OCI-LY7 (cell line): Measurements from ENCODE around the gene CCDC70. TPM values are rescaled to one million over a fixed set of nuclear protein-coding genes. Genes with fewer than 3 reads are reported as not detected.

ENCODE experiments used
- BruUV-seq: library from RNA; stranded (reverse); fragments of 400-500 nt; replicated peaks from 2 replicates; lab custom pipeline; 2021; lab: Mats Ljungman, UMichigan
- CTCF ChIA-PET: fragments of 300-600 bp; sonication (Branson Sonifier 250); formaldehyde crosslinking; loops from one replicate; lab custom pipeline; 2022; ENCODE audit warnings: antibody characterized with exemption; ENCODE audit not compliant: unreplicated experiment; lab: Charles Lee
- POLR2A ChIA-PET: fragments of 300-600 bp; sonication (Branson Sonifier 250); formaldehyde crosslinking; loops from one replicate; lab custom pipeline; 2022; ENCODE audit warnings: antibody characterized with exemption; lab: Charles Lee
- DNase-seq: peaks from one replicate; pipeline ENCODE4 v3.0.0-alpha.2; 2015; ENCODE audit warnings: low spot score
- H2AFZ ChIP-seq: fragments of 200-600 bp; sonication (generic), shearing (Covaris generic); 2 replicates; pipeline ENCODE4 v1.6.1; 2014; ENCODE audit warnings: mild to moderate bottlenecking, antibody characterized with exemption, low read length, moderate library complexity
- H3K27ac ChIP-seq: fragments of 200-600 bp; sonication (generic); 2 replicates; pipeline ENCODE4 v1.5.1; 2014; ENCODE audit warnings: mixed run types, low read depth, mild to moderate bottlenecking, moderate library complexity, low read length, inconsistent platforms; ENCODE audit not compliant: poor library complexity, severe bottlenecking
- H3K36me3 ChIP-seq: fragments of 200-600 bp; sonication (generic); 2 replicates; pipeline ENCODE4 v1.6.1; 2014; ENCODE audit warnings: mild to moderate bottlenecking, antibody characterized with exemption, low read length, moderate library complexity, mixed read lengths; ENCODE audit not compliant: insufficient read depth
- H3K4me1 ChIP-seq: fragments of 200-600 bp; sonication (generic); 2 replicates; pipeline ENCODE4 v1.5.1; 2014; ENCODE audit warnings: mild to moderate bottlenecking, low read length; ENCODE audit not compliant: insufficient read depth, poor library complexity, severe bottlenecking
- H3K4me2 ChIP-seq: fragments of 200-600 bp; sonication (generic); 2 replicates; pipeline ENCODE4 v1.6.1; 2014; ENCODE audit warnings: mild to moderate bottlenecking, low read length
- H3K4me3 ChIP-seq: fragments of 200-600 bp; sonication (generic); 2 replicates; pipeline ENCODE4 v1.5.1; 2014; ENCODE audit warnings: mild to moderate bottlenecking, low read depth, low read length; ENCODE audit not compliant: poor library complexity, severe bottlenecking
- H3K79me2 ChIP-seq: fragments of 200-600 bp; sonication (generic); 2 replicates; pipeline ENCODE4 v1.6.1; 2016; ENCODE audit warnings: low read depth, mild to moderate bottlenecking, low read length, moderate library complexity, mixed read lengths; ENCODE audit not compliant: insufficient read depth
- H3K9me2 ChIP-seq: fragments of 200-600 bp; sonication (generic); 2 replicates; pipeline ENCODE4 v1.6.1; 2016; ENCODE audit warnings: mild to moderate bottlenecking, low read length, mixed read lengths; ENCODE audit not compliant: insufficient read depth
- H3K9me3 ChIP-seq: fragments of 200-600 bp; sonication (generic); 2 replicates; pipeline ENCODE4 v1.6.1; 2014; ENCODE audit warnings: mild to moderate bottlenecking, mixed run types, low read length, mixed read lengths
- H4K20me1 ChIP-seq: fragments of 200-600 bp; sonication (generic); 2 replicates; pipeline ENCODE4 v1.6.1; 2014; ENCODE audit warnings: mild to moderate bottlenecking, antibody characterized with exemption, low read length, moderate library complexity, mixed read lengths; ENCODE audit not compliant: insufficient read depth
- EZH2phosphoT487 ChIP-seq: fragments of 200-600 bp; sonication (generic); IDR thresholded peaks from 2 replicates; pipeline ENCODE4 v1.6.1; 2018; ENCODE audit warnings: low read depth, borderline replicate concordance, mild to moderate bottlenecking, mixed run types, antibody characterized with exemption, low read length, moderate library complexity, mixed read lengths
- intact Hi-C: fragments of 100-400 bp; cut with micrococcal nuclease; formaldehyde crosslinking; loops from one replicate; pipeline ENCODE4 v1.10.0; 2022; ENCODE audit not compliant: unreplicated experiment
- total RNA-seq, 2 experiments: library from RNA; depleted of rRNA in 1 of 2; stranded (reverse); fragments of >200 nt in 1 of 2; shearing (Covaris generic) in 1 of 2; gene quantifications; 2 replicates each; pipeline ENCODE4 v1.2.3, GENCODE V29; 2014 to 2022
- TF ChIP-seq, protein P1 (sequence below): fragments of 200-600 bp; sonication (generic); conservative IDR thresholded peaks from 2 replicates; pipeline ENCODE4 v1.5.1; 2014; ENCODE audit warnings: mild to moderate bottlenecking, antibody characterized with exemption, low read length, moderate library complexity, mixed read lengths

Gene CCDC70
- total RNA-seq, 2 experiments from 2014 or later: not detected

GRCh38 chr13:51848674-51849073 lies 13.1 kb upstream of the CCDC70 start:
- Histone ChIP-seq H2AFZ (0 out of 2 replicates have a peak overlapping the region, but pooled peaks have one; percentile 6), H3K79me2 (no peaks in the 10 kb centered on the region), H3K4me2 (no peak overlapping the region), H4K20me1 (no peaks in the 10 kb centered on the region), H3K36me3 (no peaks in the 10 kb centered on the region), H3K4me1 (peaks cover 3% of the 10 kb centered on the region), H3K9me2 (no peaks in the 10 kb centered on the region), H3K27ac (no peak overlapping the region), H3K9me3 (no peaks in the 10 kb centered on the region), H3K4me3 (no peak overlapping the region)
- intact Hi-C loops: loop anchor here (1.0 kb wide), 1 partner anchor 33 kb away; no protein-coding TSS in a partner anchor
- BruUV-seq: no TSS peak
- DNase-seq: no peak
- TF ChIP-seq, protein P1, sequence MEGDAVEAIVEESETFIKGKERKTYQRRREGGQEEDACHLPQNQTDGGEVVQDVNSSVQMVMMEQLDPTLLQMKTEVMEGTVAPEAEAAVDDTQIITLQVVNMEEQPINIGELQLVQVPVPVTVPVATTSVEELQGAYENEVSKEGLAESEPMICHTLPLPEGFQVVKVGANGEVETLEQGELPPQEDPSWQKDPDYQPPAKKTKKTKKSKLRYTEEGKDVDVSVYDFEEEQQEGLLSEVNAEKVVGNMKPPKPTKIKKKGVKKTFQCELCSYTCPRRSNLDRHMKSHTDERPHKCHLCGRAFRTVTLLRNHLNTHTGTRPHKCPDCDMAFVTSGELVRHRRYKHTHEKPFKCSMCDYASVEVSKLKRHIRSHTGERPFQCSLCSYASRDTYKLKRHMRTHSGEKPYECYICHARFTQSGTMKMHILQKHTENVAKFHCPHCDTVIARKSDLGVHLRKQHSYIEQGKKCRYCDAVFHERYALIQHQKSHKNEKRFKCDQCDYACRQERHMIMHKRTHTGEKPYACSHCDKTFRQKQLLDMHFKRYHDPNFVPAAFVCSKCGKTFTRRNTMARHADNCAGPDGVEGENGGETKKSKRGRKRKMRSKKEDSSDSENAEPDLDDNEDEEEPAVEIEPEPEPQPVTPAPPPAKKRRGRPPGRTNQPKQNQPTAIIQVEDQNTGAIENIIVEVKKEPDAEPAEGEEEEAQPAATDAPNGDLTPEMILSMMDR: no peak
- no peak for TF ChIP-seq EZH2phosphoT487
- POLR2A ChIA-PET: interaction anchor here (0.6 to 2.0 kb wide), 2 partner anchors 33 to 235 kb away, joined by 3 to 4 read pairs; no protein-coding TSS in a partner anchor
- CTCF ChIA-PET: interaction anchor here (1.0 kb wide), 1 partner anchor 23 kb away, joined by 3 read pairs; no protein-coding TSS in a partner anchor

DNA sequence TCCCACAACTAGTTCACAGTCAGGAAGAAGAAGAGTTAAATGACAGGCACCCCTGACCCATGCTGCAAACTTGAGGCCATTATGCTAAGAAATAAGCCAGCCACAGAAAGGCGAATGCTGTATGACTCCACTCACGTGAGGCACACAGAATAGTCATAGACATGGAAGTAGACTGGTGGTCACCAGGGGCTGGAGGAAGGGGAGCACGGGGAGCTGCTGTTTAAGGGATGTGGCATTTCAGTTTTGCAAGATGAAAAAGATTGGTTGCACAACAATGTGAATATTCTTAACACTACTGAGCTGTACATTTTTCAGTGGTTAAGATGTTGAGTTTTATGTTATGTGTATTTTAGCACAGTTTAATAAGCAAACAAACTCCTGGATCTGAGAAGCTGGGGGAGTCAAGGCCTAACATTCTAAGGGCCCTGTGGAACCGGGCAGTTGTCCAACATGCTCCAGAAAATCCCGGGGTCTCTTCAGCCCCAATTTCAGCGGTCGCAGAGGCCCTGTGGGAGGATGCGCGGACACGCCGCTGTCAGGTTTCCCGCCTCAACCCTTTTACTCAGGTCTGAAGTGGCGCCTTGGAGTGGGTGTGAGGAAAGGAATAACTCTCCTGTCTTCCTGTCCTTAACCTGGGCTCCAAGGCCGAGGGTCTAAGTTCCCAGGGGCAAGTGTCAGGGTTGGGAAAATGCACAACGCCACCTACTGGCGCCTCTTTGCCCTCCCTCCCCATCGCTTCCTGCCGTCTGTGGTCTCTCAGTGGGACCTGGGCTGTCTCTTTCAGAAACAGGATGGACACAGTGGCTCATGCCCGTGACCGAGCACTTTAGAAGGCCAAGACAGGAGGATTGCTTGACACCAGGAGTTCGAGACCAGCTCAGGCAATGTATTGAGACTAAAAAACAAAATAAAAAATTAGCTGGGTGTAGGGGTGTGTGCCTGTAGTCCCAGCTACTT lies 12.3 kb upstream of the CCDC70 start:
- peaks cover 3% of the 10 kb centered on the region for H3K4me1 ChIP-seq
- no peaks in the 10 kb centered on the region for H3K79me2 ChIP-seq
- intact Hi-C loops: loop anchor here (1.0 kb wide), 1 partner anchor 34 kb away; no protein-coding TSS in a partner anchor
- ChIA-PET POLR2A (interaction anchor here (0.6 to 2.0 kb wide), 2 partner anchors 34 to 236 kb away, joined by 3 to 4 read pairs; no protein-coding TSS in a partner anchor), CTCF (interaction anchor here (1.0 kb wide), 1 partner anchor 24 kb away, joined by 3 read pairs; no protein-coding TSS in a partner anchor)
- H3K27ac ChIP-seq: no peak overlapping the region
- BruUV-seq: no TSS peak
- no peaks in the 10 kb centered on the region for H3K9me3 ChIP-seq
- H3K9me2 ChIP-seq: no peaks in the 10 kb centered on the region
- no peaks in the 10 kb centered on the region for H4K20me1 ChIP-seq
- H3K4me2 ChIP-seq: no peak overlapping the region
- no peak for TF ChIP-seq EZH2phosphoT487
- TF ChIP-seq, protein P1: peak; percentile 91
- H2AFZ ChIP-seq: peak overlapping the region; percentile 47
- H3K4me3 ChIP-seq: no peak overlapping the region
- H3K36me3 ChIP-seq: no peaks in the 10 kb centered on the region
- peak; percentile 62 for DNase-seq
